HG02763 (cell line): Measurements from ENCODE around the gene CADPS.

Experiments used
- ATAC-seq: cut with Tn5 transposase; IDR thresholded peaks from one replicate; pipeline ENCODE4 v1.9.1; 2021; ENCODE audit warnings: mild to moderate bottlenecking, moderate library complexity; ENCODE audit not compliant: unreplicated experiment

Gene CADPS

GRCh38 chr3:62699728-62700127 lies 175.5 kb downstream of the CADPS start:
- ATAC-seq: no peak

DNA sequence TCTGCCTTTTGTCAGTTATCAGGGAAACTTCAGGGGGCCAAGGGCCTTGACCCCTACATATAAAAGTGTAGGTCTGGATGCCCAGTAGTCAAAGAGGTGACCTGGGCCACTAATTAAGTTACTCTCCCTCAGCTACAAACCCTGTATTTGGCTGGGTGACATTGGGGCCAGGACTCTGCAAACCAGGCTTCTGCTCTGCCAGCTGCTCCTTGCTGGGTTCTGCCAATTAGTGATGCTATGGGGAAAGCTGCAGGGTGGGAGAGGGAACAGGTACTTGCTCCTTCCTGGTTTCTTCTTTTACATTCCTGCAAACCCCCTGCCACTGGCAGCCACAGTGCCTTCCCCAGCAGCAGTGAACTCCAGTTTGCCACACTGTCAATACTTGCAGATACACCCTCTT lies 179.2 kb downstream of the CADPS start:
- no peak for ATAC-seq

DNA sequence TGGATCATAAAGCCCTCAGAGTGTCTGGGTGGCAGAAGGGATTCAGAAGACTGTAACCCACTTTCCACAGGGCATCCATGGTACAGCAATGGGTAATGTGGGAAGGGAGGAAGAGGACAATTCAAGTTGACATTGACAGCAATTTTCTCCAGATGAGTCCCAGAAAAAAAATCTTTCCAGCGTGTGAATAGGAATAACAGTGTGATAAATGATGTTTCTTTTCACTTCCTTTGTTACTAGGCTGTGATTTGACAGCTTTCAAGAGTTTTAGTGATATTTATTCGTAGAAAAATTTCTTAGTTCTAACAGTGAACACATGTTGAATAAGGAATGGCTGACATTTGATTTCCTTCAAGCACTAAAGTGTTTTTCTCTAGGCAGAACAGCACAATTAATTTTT lies 186.4 kb downstream of the CADPS start:
- ATAC-seq: no peak

- no peak for ATAC-seq
These were observed 187.2 kb downstream of the CADPS start for GRCh38 chr3:62688050-62688449.

DNA sequence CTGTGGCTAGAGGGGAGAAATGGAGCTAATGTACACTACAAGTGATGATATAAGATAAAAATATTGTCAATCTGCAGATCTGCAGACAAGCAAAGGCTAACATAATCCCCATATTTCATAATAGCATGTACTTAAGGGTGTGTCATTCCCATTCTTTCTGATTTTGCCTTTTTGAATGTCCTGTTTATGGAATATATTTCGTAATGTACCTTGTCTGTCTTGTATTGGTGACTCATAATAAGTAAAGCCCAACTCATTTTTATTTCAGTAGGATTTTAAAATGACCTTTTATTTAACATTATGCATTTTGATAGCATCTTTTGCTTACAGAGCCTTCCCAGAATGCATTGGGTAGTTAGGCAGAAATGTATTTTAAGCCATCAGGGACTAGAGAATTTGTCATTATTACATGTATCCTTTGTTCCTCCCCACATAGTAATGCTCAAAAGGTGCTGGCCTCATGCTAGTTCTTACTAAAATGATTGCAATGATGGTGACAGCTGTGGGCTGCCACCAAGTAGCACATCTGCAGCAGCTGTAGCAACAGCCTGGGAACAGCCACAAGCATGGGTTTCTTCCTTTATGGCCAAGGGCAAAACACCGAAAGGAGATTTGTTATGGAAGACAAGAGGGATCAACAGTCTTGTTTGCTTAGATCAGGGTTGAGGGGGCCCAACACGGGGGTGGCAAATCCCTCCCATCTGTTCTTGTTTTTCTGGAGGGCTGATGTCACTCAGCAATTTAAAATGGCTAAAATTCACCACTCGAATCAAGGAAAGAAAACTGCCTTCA lies 188.5 kb downstream of the CADPS start:
- no peak for ATAC-seq

DNA sequence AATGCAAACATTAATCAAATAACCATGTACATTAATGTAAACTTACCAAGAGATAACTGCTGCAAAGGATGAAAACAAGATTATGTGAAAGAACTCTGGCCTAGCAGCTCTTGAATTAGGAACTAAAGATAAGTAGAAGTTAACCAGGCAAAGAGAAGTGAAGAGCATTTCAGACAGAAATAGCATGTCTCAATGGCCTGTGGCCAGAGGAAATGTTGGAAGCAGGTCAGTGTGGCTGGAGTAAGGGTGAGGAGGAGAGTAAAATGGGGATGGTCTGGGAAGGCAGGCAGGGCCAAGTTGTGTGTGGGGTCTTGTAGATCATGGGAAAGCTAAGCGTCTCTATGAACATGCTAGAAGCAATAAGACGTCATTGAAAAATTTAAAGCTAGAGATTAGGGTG lies 192.4 kb downstream of the CADPS start:
- ATAC-seq: no peak

DNA sequence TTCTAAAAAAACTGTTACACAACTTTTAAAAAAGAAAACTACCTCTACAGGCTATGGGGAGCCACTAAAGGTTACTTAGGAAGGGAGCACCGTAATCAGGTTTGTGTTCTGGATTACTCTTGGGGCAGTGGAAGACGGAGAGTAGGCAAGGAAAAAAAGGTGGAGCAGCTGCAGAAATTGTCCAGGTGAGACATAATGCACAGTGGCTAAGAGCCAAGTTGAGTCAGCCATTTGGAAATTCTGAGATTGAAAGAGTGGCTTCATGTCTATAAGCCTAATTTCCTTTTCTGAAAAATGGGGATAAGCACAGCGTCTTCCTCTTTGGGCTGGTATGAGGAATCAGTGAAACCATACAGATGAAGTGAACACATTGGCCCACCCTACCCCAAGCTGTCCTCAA lies 195.2 kb downstream of the CADPS start:
- ATAC-seq: no peak

DNA sequence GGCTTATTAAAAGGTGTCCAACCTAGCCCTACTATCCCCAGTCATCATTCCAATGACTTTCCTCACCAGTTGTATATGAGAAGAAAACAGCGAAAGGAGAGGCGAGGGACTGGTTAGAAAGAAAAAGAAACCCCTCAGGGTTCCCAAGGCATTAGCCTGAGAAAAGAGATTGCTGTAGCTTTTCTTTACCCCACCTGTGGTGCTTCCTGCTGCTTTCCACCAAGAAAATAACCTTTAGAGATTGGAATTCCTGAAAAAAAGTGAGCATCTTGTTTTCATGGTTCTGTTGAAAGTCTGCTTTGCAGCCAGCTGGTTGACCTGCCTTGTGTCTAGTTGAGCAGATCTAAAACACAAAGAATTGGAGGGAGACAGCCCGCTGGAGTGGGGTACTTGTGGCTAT lies 196.4 kb downstream of the CADPS start:
- ATAC-seq: no peak

DNA sequence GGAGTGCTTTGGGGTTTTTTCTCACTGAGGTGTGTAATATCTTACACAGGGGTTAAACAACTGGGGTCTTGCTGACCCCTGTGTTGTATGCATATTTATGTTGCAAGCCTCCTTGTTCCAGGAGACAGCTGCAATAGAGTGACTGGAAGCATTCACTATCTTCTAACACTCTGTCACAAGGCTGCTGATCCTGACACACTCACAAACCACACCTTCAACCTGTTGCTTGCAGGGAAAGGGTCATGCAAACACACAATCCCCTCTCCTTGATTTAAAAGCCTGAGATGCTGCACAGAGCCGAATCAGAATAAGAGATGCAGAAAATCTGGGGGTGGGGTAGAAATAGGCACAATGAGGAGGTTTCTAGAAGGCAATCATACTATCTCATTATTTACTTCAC lies 197.3 kb downstream of the CADPS start:
- no peak for ATAC-seq

DNA sequence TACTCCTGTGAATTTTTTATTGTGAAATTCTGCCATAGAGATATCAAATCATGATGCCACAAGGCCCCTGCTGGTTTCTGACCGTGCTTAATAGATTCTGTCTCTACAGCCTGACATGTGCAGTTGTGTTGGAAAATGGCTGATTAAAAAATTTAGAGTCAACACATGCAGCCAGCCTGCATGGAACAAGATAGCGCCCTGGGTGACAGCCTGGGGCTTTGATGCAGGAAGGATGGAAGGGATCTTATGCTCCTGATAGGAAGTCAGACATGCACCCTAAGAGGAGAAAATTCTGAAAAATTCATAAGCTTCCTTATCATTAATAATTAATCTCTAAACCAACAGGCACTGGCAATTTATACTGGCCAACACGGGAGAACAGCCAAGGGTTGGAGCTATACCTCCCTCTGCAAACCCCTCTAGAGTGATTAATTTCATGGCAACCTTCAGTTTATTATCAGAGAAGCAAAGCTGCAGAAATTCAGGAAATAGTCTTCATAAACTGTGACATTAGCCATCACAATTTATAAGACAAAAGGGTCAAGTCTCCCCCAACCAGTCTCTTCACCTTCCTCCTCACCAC lies 198.4 kb downstream of the CADPS start:
- ATAC-seq: no peak

- ATAC-seq: no peak
These were observed 199.7 kb downstream of the CADPS start for GRCh38 chr3:62675492-62675891.

DNA sequence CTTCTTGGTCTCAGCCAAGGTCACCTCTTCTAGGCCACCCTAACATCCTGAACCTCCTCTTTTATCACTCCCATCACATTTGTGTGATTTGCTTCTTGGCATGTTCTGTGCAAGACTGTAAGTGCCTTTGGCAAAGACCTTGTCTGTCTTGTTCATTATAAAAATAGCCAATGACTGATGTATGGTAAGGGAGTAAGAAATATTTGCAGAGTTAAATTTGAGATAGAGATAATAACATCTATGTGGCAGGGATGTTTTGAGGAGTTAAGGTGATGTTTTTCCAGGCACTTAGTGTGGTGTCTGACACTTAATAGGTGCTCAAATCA lies 202.3 kb downstream of the CADPS start:
- ATAC-seq: no peak

DNA sequence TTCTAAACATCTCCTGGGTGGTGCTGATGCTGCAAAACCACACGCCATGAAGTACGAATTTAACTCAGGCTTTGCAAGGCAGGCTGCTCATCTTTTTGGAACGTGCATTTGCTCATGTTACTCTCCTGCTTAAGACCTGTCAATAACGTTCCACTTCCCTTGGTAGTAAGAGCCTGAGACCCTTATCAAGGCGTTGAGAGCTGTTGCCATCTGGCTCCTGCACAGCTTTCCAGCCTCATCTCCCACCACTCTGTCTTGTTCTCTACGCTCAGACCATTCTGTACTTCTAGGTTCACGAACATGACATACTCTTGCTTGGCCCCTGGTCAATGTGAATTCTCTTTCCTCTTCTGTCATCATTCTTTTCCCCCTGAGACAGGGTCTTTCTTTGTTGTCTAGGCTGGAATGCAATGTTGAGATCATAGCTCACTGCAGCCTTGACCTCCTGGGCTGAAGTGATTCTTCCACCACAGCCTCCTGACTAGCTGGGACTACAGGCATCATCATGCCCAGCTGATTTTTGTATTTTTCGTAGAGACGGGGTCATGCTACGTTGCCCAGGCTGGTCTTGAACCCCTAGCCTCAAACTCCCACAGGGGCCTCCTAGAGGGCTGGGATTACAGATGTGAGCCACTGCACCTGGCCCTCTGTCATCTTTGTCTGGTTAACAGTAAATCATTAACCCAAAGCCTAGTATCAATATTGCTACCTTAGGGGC lies 202.8 kb downstream of the CADPS start:
- ATAC-seq: peak; percentile 74

DNA sequence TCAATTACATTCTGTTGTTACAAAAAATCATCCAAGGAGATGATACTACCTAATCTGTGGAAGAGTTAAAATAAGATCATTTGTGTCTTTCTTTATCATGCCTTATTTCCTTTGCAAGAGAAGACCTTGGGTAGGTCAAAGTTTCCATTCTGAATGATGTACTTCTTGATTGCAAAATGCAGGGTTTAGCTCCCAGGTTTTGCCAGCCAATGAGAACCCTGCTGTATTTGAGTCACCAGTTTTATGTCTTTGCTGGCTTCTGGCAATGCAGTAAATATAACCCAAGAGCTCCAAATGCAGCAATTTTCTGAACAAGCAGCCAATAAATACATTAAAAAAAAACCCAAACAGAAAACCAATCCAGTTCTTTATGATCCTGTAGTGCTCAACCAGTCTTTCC lies 204.9 kb downstream of the CADPS start:
- ATAC-seq: no peak

DNA sequence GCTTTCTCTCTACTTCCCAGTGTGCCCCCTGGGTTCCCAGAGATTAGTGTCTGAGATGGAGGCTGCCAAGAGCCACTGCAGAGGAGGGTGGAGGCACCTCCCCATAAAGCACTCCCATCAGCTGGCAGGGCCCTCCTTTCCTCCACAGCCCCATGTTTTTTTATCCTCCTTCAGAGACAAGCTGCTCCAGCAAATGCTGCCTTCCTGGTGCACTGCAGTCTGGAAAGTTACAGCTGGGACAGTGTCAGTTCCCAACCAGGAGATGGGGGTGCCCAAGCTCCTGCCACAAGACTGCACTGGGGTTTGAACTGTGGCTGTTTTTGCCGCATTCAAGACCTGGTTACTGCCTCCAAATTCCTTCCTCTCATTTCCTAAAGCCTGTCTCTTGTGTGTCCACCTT lies 206.1 kb downstream of the CADPS start:
- no peak for ATAC-seq

DNA sequence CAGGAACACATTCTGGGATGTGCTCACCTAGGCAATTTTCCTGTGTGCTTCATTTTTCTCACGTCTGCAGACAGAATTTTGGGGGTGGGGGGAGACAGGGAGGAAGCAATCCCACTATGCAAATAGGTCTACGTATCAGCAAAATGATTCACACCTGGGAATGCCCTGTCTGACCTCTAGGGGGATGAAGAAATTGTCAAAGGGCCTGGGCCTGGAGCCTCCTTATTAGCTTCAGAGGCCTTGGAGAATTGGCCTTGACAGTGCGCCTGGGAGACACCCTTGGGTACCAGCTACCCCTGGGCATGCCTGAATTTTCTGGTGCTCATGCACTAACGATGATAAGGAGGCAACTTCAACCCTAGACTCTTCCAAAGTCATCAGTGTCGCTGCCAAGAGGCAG lies 207.5 kb downstream of the CADPS start:
- peak; percentile 41 for ATAC-seq

DNA sequence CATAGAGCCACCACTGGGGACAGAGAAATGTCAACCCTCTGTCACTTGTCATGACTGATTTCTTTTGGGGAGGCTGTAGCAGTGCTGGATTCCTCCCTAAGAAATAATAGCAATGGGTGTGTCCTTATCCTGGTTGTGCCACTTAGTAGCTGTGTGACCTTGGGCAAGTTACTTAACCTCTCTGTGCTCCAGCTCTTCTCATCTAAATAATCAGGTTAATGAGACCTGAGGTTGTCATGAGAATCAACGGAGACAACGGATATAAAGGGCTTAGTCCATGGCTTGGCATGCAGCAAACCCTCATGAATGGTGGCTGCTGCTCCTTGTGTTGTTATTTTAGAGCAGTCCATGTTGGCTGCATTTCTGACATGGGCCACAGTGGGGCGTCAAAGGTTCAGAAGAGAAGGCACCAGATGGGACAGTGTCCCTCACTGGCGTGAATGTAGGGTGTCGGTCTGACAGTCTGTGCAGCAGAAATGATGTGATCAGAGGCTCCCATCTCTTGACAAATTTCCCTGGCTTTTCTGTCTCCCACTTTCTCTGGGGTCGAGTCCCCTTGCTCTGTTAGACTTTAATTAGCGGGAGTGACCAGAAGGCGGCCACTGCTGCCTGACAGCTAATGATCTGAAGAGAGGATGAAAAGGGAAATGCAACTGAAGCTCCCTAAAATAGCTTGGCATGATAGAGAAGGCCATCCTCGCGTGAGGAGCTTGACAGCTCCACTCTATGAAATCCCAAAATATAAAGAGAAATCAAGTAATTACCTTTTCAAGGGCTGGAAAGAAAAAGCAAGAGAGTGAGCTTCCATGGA lies 209.4 kb downstream of the CADPS start:
- peak; percentile 75 for ATAC-seq

- no peak for ATAC-seq
These were observed 212.5 kb downstream of the CADPS start for GRCh38 chr3:62662677-62663076.

- no peak for ATAC-seq
These were observed 215.6 kb downstream of the CADPS start for GRCh38 chr3:62659660-62660059.

DNA sequence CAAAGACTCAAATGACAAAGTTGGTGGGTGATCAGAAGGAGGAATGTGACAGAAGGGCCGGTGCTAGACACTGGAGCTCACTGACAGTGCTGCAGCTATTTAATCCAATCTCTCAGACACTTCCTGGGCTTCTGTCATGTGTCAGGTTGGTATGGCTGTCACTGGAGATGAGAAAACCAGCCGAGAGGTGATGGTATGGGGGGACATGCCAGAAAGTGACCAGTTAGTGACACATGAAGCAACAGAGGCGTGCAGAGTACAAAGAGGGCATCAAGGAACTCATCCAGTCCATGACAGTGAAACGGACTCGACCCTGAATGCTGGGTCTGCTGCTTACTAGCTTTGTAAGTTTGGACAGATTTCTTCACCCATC lies 219.5 kb downstream of the CADPS start:
- ATAC-seq: no peak

- no peak for ATAC-seq
These were observed 220.0 kb downstream of the CADPS start for GRCh38 chr3:62655056-62655690.
